Activated naive CD8-positive, alpha-beta T cell treated with anti-CD3 and anti-CD28 coated beads for 36 hours (primary cell): ENCODE data around the gene AFAP1L2. TPM values are rescaled to one million over a fixed set of nuclear protein-coding genes. Genes with fewer than 3 reads are reported as not detected.

ENCODE experiments used
- DNase-seq: peaks from one replicate; pipeline ENCODE4 v3.0.0; 2021
- H3K27ac Mint-ChIP-seq: one replicate; pipeline ENCODE4 v1.8.0; 2022; ENCODE audit warnings: mild to moderate bottlenecking, moderate library complexity, mixed read lengths
- H3K27me3 Mint-ChIP-seq: one replicate; pipeline ENCODE4 v1.8.0; 2022; ENCODE audit warnings: mild to moderate bottlenecking, mixed read lengths
- H3K36me3 Mint-ChIP-seq: one replicate; pipeline ENCODE4 v1.8.0; 2021; ENCODE audit warnings: mild to moderate bottlenecking, mixed read lengths
- H3K4me1 Mint-ChIP-seq: one replicate; pipeline ENCODE4 v1.8.0; 2021; ENCODE audit warnings: mixed read lengths
- H3K4me3 Mint-ChIP-seq: one replicate; pipeline ENCODE4 v1.8.0; 2022; ENCODE audit warnings: mild to moderate bottlenecking, moderate library complexity, mixed read lengths
- H3K9me3 Mint-ChIP-seq: one replicate; pipeline ENCODE4 v1.8.0; 2022; ENCODE audit warnings: mixed read lengths
- total RNA-seq, 2 experiments: library from RNA; stranded (reverse); gene quantifications; one replicate each; pipeline ENCODE4 v1.2.3, GENCODE V29; 2021

AFAP1L2 gene
- total RNA-seq, 2 experiments from 2014 or later, result 3.2 to 4.6 TPM

DNA sequence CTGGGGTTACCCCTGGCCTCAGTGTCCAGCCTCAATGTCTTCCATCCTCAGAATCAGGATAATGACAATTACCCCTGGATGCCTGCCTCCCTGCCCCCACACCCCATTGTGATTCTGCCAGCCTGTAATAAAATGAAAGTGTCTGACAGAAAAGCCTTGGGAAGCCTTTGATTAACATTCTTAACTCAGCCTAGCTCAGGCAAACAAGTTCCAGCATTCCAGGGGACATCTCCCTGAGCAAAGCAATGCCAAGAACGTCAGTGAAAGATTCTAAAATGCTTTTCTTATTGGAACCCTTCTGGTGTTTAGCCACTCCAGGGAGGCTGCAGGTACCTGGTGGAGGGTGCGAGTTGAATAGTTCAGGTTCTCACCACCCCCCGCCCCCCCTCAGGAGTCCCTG, 18.7 kb downstream of the AFAP1L2 start:
- Mint-ChIP-seq H3K4me1 (peaks cover 14% of the 10 kb centered on the region), H3K9me3 (peaks cover 4% of the 10 kb centered on the region), H3K36me3 (peaks cover 5% of the 10 kb centered on the region), H3K4me3 (no peak overlapping the region), H3K27me3 (peaks cover 14% of the 10 kb centered on the region), H3K27ac (no peak overlapping the region)
- no peak for DNase-seq

DNA sequence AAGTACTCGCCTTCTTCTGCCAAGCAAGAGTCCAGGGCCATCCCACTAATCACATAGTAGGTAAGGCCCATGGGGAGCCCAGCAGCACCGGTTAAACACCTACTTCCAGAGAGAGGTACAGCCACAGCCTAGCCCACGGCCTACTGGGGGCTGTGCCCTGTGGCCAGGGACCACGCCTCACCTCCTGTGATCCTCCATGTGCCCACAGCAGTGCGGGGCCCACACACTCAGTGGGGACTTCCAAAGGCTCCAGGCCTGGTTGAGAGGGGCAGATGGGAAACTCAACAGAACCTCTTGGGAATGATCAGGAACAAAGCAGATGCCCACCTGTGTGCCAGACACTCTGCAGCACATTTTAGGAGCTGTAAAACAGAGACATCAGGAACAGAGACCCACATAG, 19.7 kb downstream of the AFAP1L2 start:
- Mint-ChIP-seq H3K27me3 (peaks cover 8% of the 10 kb centered on the region), H3K9me3 (peaks cover 4% of the 10 kb centered on the region), H3K27ac (no peak overlapping the region), H3K36me3 (peaks cover 5% of the 10 kb centered on the region), H3K4me3 (no peak overlapping the region), H3K4me1 (peaks cover 14% of the 10 kb centered on the region)
- DNase-seq, result no peak

DNA sequence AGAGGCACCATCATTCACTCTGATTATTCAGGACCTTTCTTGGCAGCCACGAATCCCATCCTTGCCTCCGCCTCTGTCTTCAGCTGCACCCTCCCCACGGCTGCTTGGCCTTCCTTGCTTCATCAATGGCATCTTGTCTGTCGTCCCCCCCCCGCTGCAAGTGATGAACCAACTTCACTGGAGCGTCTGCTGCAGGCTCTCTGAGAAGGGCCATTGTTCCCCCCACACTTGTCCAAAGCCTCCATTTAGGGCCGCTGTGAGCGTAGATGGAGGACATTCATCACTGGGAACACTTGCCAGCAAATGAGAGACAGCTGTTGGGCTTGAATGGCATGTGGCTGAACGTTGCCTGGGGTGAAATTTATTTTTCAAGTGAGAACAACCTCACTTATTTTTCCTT, 20.1 kb downstream of the AFAP1L2 start:
- peaks cover 7% of the 10 kb centered on the region for H3K27me3 Mint-ChIP-seq

DNA sequence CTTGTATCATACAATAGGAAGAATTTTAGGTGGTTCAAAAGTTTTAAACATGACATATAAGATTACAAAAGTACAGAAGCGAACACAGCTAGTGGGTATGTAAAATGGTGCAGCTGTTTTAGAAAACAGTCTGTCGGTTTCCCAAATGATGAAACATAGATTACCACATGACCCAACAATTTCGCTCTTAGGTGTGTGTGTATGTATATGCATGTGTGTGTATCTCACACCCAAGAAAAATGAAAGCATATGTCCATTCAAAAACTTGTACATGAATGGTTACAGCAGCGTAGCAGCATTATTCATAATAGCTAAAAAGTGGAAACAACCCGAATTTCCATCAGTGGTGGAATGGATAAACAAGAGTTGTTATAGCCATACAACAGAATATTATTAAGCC, 23.5 kb downstream of the AFAP1L2 start:
- no peaks in the 10 kb centered on the region for H3K9me3 Mint-ChIP-seq
- no peak overlapping the region for H3K4me3 Mint-ChIP-seq
- no peak overlapping the region for H3K27ac Mint-ChIP-seq

More for the DNA sequence above, 20.1 kb downstream of the AFAP1L2 start:
- no peak overlapping the region for H3K4me3 Mint-ChIP-seq
- DNase-seq, result no peak
- peaks cover 4% of the 10 kb centered on the region for H3K9me3 Mint-ChIP-seq
- no peak overlapping the region for H3K27ac Mint-ChIP-seq
- H3K36me3 Mint-ChIP-seq, result peaks cover 5% of the 10 kb centered on the region
- H3K4me1 Mint-ChIP-seq, result peaks cover 13% of the 10 kb centered on the region

DNA sequence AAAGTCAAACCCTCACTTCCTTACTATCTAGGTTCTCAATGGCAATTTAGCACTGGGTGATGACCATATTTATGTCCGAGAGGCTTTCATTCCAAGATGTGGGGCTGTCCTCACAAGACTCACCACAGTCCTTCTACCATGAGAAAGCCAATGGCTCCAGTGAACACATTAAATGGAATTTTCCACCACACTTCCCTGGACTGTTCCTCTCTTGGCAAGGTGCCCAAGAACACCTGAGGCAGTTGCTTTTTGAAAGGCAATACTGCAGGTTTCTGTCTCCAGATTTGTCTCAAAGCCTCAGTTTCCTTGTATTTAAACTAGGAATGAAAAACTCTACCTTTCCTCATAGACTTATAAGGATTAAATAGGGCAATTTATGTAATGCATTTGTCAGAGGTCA, 24.2 kb downstream of the AFAP1L2 start:
- Mint-ChIP-seq H3K27ac (no peak overlapping the region), H3K36me3 (no peaks in the 10 kb centered on the region), H3K27me3 (peaks cover 9% of the 10 kb centered on the region), H3K4me3 (no peak overlapping the region), H3K9me3 (no peaks in the 10 kb centered on the region), H3K4me1 (no peaks in the 10 kb centered on the region)
- no peak for DNase-seq

More for the DNA sequence above, 23.5 kb downstream of the AFAP1L2 start:
- peaks cover 9% of the 10 kb centered on the region for H3K27me3 Mint-ChIP-seq
- H3K4me1 Mint-ChIP-seq, result no peaks in the 10 kb centered on the region
- H3K36me3 Mint-ChIP-seq, result no peaks in the 10 kb centered on the region
- no peak for DNase-seq

DNA sequence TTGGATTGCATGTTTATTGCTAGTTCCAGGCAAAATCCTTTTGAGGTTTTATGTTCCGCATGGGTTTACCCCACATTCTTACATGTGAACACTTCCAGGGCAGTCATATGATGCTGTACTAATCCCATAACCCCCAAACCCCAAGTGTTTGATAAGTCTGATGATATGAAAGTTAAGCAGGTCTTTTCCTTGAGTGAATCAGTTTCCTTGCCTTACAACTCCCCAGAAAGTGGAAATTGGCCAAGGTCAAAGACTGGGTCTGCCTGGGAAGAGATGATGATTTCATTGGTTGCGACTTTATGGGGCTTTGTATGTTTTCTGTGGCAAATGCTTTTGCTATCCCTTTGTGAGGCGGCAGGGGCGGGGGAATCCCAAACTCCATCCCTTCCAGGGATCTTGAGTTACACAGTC, 24.7 kb downstream of the AFAP1L2 start:
- Mint-ChIP-seq H3K9me3 (no peaks in the 10 kb centered on the region), H3K27ac (no peak overlapping the region), H3K27me3 (peaks cover 9% of the 10 kb centered on the region), H3K36me3 (no peaks in the 10 kb centered on the region), H3K4me3 (no peak overlapping the region), H3K4me1 (no peaks in the 10 kb centered on the region)
- no peak for DNase-seq

DNA sequence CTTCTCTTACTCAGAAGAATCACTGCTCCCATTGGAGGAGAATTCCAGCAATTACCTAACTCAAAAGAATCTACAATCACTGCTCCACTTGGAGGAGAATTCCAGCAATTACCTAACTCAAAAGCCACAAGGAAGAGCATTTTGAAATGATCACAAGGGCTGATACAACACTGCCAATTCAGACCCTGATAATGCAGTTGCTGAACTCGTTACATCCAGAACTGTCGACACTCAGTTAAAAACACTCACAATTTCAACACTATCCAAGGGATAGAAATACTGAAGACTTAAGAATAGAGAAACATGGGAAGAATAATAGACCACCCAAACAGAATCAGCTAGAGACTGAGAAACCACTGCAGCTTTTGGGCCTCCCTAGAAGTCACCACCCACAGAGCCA, 27.8 kb downstream of the AFAP1L2 start:
- Mint-ChIP-seq H3K9me3 (no peaks in the 10 kb centered on the region), H3K4me3 (no peak overlapping the region), H3K27me3 (peaks cover 12% of the 10 kb centered on the region), H3K36me3 (no peaks in the 10 kb centered on the region), H3K27ac (no peak overlapping the region), H3K4me1 (no peaks in the 10 kb centered on the region)
- DNase-seq, result no peak

DNA sequence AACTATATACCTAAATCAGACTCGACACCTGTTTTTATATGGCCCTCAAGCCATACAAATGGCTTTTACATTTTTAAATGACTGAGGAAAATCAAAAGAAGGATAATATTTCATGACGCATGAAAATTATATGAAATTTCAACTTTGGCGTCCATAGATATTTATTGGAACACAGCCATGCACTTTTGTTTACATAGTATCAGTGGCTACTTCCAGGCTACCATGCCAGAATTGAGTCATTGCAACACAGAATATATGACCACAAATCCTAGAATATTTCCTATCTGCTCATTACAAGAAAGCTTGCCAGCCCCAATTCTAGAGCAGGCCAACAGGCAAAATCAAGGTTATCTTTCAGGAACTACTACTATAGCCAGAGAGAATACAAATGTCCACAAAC, 29.3 kb downstream of the AFAP1L2 start:
- DNase-seq, result no peak
- no peak overlapping the region for H3K27ac Mint-ChIP-seq
- no peak overlapping the region for H3K4me3 Mint-ChIP-seq
- H3K4me1 Mint-ChIP-seq, result no peaks in the 10 kb centered on the region
- peaks cover 8% of the 10 kb centered on the region for H3K27me3 Mint-ChIP-seq
- no peaks in the 10 kb centered on the region for H3K9me3 Mint-ChIP-seq
- H3K36me3 Mint-ChIP-seq, result no peaks in the 10 kb centered on the region

DNA sequence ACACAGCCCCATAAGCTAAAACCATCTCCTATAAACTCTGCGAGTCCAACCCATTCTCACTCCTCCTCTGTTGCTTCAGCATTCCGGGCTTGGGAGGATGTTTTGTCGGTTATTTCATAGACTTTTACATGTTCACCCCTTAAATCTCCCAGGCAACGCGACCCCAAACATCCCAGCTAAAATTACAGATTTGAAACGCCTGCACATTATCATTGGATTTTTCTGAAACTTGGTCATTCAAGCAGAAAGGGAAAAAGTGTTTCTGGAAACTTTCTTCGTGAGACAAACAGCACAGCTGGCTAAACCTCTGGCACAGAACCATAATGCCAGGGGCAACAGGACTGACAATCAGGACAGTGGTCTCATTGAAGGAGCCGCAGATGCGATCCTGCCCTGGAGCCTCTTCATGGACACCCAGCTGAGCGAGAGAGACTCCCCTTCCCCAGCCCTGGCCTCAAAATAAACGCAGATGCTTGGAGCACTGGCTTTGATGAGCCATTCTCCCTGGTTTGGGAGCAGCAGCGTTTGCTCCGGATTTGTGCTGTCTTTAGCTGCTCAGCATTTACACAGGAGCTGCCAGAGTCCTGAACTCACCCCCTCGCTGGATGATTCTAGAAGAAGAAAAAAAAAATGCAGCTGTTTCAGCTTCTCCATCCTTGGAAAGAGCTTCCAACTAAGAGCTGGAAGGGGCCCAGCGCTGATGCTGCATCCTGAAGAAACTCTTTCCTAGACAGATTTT, 30.1 kb downstream of the AFAP1L2 start:
- Mint-ChIP-seq H3K36me3 (no peaks in the 10 kb centered on the region), H3K27me3 (peaks cover 8% of the 10 kb centered on the region), H3K27ac (no peak overlapping the region), H3K4me3 (no peak overlapping the region), H3K4me1 (no peaks in the 10 kb centered on the region), H3K9me3 (no peaks in the 10 kb centered on the region)
- DNase-seq, result no peak

DNA sequence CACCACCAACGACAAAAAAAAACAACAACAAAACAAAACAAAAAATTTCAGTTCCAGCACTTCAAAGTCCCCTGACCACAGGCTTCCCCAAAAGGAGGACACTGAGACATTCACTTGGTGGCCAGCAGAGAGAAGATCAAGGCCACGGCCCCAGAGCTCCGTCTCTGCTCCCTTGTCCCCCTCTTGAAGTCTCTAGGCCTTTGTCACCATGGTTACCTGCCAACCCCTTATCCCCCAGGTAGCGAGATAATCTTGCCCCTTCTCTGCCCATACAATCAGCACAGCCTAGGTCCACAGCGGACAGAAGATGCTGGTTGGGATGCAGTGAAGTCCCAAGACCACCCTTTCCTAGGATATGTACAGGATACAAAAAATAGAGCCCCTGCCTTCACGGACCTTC, 30.7 kb downstream of the AFAP1L2 start:
- Mint-ChIP-seq H3K36me3 (no peaks in the 10 kb centered on the region), H3K27me3 (peaks cover 8% of the 10 kb centered on the region), H3K4me1 (no peaks in the 10 kb centered on the region), H3K27ac (no peak overlapping the region), H3K9me3 (no peaks in the 10 kb centered on the region), H3K4me3 (no peak overlapping the region)
- no peak for DNase-seq

DNA sequence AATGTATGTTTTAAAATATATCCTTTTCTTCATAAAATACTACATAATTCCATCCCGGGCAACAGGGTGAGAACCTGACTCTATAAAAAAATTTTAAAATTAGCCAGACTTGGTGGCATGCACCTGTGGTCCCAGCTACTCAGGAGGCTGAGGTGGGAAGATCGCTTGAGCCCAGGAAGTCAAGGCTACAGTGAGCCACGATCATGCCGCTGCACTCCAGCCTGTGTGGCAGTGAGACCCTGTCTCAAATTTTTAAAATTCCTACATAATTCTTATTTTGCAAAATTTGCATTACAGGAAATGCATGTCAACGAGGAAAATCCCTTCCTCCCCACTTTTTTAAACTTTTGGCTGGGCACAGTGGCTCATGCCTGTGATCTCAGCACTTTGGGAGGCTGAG, 31.3 kb downstream of the AFAP1L2 start:
- H3K27me3 Mint-ChIP-seq, result peaks cover 8% of the 10 kb centered on the region
- no peaks in the 10 kb centered on the region for H3K36me3 Mint-ChIP-seq
- no peaks in the 10 kb centered on the region for H3K9me3 Mint-ChIP-seq
- no peak overlapping the region for H3K4me3 Mint-ChIP-seq
- H3K27ac Mint-ChIP-seq, result no peak overlapping the region
- no peaks in the 10 kb centered on the region for H3K4me1 Mint-ChIP-seq
- no peak for DNase-seq

DNA sequence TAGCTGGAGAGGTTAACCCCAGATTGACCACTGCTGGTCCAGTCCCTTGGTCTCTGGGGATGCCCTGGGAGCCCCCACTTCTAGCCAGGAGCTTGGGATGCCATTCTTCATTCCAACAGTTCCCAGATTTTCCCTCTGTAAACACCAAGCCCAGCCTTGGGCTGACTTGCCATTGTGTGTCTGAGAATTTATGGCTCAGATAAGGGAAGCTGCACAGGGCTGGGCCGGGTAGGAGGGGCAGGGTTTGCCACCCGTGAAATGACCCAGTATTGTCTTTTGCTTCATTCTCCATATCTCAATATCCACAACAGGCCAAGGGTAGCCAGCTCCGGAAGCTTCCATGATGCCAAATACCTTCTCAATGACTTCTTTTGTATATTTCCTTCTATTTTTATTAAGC, 32.1 kb downstream of the AFAP1L2 start:
- Mint-ChIP-seq H3K27ac (no peak overlapping the region), H3K36me3 (no peaks in the 10 kb centered on the region), H3K4me1 (no peaks in the 10 kb centered on the region), H3K4me3 (no peak overlapping the region), H3K27me3 (peaks cover 8% of the 10 kb centered on the region), H3K9me3 (no peaks in the 10 kb centered on the region)
- no peak for DNase-seq

DNA sequence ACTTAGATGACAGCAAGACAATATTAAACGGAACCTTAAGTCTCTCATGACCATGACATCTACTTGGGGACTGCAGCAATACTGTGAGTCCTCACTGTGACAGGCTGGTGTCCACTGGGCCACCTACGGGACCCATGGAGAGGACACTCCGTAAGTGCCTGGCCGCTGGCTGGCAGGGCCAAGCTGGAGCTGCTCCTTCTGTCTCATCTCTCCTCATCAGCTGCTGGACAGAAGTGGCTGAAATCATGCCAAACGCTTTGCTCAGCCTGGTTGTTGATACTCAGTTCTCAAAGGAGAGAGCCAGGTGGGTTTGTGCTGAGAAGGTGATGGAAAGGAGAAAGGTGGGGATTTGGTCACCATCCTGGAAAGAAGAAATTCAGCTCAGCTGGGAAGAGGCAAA, 33.3 kb downstream of the AFAP1L2 start:
- Mint-ChIP-seq H3K9me3 (no peaks in the 10 kb centered on the region), H3K27ac (no peak overlapping the region), H3K4me3 (no peak overlapping the region), H3K4me1 (no peaks in the 10 kb centered on the region), H3K27me3 (peaks cover 3% of the 10 kb centered on the region), H3K36me3 (no peaks in the 10 kb centered on the region)
- DNase-seq, result no peak

DNA sequence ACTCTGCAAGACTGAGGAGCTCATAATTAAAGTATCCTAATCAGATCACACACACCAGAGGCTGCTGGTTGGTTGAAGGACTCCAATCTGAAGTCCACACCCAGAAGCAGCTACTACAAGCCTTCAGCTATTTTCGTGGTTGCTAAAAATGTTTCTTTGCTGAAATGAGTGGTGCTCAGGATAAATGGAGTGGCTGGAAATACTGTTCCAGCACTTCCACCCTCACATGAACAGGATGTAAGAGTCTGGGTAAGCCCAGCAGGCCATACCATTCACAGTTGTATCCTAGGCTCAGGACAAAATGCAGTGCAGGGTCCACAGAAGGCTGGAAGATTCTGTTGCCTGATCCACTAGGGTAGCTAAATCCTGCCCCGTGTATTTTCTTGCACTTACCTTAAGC, 34.1 kb downstream of the AFAP1L2 start:
- DNase-seq, result no peak
- no peak overlapping the region for H3K4me3 Mint-ChIP-seq
- H3K27ac Mint-ChIP-seq, result no peak overlapping the region
- no peaks in the 10 kb centered on the region for H3K9me3 Mint-ChIP-seq
- H3K27me3 Mint-ChIP-seq, result peaks cover 3% of the 10 kb centered on the region
- H3K36me3 Mint-ChIP-seq, result no peaks in the 10 kb centered on the region
- H3K4me1 Mint-ChIP-seq, result no peaks in the 10 kb centered on the region

DNA sequence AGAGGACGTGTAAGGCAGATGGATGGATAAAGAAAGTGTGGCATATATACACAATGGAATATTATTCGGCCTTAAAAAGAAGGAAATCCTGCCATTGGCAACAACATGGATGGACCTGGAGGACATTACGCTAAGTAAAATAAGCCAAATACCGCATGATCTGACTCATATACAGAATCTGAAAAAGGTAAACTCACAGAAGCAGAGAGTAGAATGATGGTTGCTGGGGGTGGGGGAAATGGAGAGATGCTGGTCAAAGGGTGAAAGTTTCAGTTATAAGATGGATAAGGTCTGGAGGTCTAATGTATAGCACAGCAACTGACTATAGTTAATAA, 36.3 kb downstream of the AFAP1L2 start:
- Mint-ChIP-seq H3K4me3 (no peak overlapping the region), H3K4me1 (no peaks in the 10 kb centered on the region), H3K9me3 (no peaks in the 10 kb centered on the region), H3K36me3 (no peaks in the 10 kb centered on the region), H3K27me3 (no peaks in the 10 kb centered on the region), H3K27ac (no peak overlapping the region)
- no peak for DNase-seq

DNA sequence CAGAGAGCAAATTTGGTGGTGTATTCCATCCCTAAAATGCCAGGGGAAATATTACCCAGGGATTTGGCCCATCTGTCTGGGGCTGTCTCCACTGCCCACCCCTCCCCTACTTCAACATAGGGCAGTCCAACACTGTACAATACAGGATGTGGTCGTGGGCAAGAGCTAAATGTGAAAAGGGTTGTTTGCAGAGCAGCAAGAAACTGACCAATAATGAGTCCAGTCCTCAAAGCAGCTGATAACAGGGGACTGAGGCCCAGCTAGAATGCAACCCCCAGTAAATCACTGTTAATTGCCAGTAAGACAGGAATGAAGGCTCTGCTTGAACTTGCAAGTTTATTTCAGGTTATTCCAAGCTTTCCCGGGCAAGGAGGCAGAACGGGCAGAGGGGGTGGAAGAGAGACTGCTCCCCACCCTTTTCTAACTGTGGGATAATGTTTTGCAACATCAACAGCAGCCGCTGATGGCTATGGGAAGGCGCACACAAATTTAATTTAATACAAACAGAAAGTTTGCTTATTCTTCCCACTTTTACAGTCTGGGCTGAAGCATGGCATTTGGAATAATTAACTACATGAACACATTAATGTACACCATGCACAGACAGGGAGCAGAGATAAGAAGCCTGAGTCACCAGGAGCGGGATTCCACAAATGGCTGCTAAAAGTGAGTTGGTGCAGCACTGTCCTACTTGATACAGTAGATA, 36.8 kb downstream of the AFAP1L2 start:
- no peaks in the 10 kb centered on the region for H3K27me3 Mint-ChIP-seq
- no peaks in the 10 kb centered on the region for H3K36me3 Mint-ChIP-seq
- no peak overlapping the region for H3K27ac Mint-ChIP-seq
- no peak for DNase-seq
- H3K9me3 Mint-ChIP-seq, result no peaks in the 10 kb centered on the region
- no peak overlapping the region for H3K4me3 Mint-ChIP-seq
- no peaks in the 10 kb centered on the region for H3K4me1 Mint-ChIP-seq
